HG02588 (cell line): ENCODE data around the gene PDE7B.
"Not testable (repeated sequence)": the region's sequence is repeated elsewhere in the genome, so short reads cannot be mapped to it uniquely, and the experiment has no call there.

ENCODE experiments used
- ATAC-seq: cut with Tn5 transposase; IDR thresholded peaks from one replicate; pipeline ENCODE4 v1.9.1; 2021; ENCODE audit warnings: mild to moderate bottlenecking, moderate library complexity; ENCODE audit not compliant: unreplicated experiment

Gene PDE7B

GRCh38 chr6:136095986-136096385, 244.5 kb downstream of the PDE7B start:
- no peak for ATAC-seq

DNA sequence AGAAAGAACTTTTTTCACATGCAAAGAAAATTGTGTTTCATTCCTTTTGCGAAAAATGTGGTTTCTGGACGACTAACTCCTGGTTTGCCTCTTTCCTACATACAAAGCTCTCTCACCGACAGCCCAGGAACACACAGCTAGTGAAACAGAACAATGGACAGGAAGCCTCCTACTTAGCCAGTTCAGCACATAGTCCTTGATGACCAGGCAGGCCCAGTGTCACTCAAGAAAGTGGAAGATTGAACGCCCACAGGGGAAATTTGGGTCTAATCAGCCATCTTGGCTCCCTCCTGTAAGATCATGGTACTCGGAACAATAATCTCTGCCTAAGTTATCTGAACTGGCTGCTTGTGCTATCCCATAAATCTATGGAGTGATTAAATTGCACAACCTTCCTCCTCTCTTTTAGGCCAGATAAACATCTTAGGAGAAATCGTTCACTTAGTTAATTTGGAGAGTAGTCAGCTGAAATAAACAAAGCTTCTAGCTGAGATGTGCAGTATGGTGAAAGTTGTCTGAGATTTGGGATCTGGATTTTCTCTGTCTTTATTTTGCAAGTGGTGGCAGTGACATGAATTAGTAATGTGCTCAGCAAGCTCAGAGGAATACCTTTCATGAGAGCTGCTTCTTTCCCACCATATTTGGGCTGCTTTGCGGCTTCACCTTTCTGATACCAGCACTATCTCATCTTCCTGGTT, 251.6 kb downstream of the PDE7B start:
- no peak for ATAC-seq

- no peak for ATAC-seq
Measured at GRCh38 chr6:136103763-136104311, 252.3 kb downstream of the PDE7B start.

DNA sequence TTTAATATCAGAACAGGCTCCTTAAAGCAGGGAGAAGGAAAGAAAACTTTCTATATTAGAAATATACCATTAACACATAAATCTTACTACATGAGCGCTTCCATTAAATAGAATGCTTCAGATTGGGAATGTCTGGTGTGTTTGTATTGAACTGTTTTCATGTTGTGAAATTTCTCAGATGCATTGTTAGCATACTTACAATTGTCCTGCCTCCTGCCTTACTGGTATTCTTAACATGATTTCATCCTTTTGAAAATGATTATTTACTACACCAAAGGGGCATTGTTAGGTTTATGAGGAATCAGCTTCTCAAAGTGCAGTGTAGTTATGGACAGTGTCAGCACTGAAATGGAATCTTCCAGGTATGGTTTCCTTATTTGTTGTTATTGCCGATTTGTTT, 253.1 kb downstream of the PDE7B start:
- no peak for ATAC-seq

GRCh38 chr6:136105797-136106196, 254.3 kb downstream of the PDE7B start:
- ATAC-seq, result not testable (repeated sequence)

GRCh38 chr6:136108361-136108945, 257.0 kb downstream of the PDE7B start:
- ATAC-seq, result no peak

DNA sequence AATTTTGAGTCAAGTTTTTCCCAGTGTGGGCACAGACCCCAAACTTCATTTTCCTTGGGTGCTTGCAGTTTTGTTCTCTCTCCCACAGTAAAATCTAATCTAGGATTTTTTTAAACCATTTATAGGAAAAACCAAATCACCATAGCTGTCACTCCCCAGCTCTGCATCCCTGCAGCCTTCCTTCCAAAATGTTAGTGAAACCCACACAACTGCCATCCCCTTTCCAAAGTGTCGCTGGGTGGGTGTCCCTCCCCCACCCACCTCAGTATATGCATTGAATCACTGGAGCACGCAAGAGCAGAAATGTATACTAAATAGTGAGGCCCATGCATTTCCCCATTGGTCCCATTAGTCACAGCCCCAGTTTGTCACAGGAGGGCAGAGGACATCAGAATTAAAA, 260.3 kb downstream of the PDE7B start:
- no peak for ATAC-seq

DNA sequence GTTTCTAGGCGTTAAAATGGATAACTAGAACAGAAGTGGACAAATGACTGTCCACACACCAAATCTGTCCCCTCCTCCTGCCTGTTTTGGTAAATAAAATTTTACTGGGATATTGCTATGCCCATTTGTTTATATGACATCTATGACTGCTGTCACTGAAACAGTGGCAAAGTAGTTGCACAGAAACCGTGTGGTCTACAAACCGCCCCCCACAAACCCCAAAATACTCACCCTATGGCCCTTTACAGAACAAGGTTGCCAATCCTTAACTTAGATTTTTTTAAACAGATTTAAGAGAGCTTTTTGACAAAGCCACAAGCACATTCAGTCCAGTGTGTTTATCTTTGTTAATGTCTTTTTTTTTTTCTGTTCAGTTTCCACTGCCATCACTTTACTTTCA, 260.8 kb downstream of the PDE7B start:
- no peak for ATAC-seq

- ATAC-seq, result no peak
Measured at GRCh38 chr6:136113736-136114173, 262.3 kb downstream of the PDE7B start.

- no peak for ATAC-seq
Measured at GRCh38 chr6:136114661-136115060, 263.2 kb downstream of the PDE7B start.

DNA sequence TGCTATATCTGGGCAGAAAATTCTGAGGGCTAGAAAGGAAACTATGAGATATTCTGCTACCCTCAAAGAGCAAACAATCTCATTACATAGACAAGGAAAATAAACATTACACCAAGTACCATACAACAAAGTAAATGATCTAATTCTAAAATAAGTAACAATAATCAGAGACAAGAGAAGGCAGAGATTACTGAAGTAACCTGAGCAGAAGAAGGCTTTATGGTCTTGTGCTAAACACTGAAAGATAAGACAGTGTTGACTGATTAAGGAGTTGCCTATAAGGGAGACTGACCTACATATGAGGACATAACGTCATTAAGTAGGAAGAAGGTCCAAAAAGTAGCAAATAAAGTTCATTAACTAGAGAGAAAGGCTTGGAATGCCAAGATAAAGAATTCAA, 264.4 kb downstream of the PDE7B start:
- no peak for ATAC-seq

GRCh38 chr6:136117081-136117480, 265.6 kb downstream of the PDE7B start:
- ATAC-seq, result no peak

GRCh38 chr6:136118787-136119186, 267.3 kb downstream of the PDE7B start:
- no peak for ATAC-seq

- ATAC-seq, result no peak
Measured at GRCh38 chr6:136123468-136123867, 272.0 kb downstream of the PDE7B start.

DNA sequence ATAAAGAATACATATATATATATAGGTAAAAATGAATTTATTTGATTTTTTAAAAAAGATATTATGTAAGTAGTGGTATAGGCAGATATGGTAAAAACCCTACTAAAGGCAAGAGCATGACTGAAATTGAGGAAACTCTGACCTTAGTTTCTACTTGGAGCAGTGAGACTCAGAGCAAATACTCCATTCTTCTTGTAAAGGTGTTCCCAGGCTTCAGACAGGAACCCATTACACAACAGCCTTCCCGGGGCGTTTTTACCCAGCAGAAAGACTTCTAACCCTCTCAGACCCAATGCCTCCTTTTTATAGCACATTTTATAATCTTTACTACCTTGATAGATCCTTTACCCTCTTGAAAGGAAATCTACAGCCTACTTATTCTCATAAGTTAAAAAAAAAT, 274.1 kb downstream of the PDE7B start:
- no peak for ATAC-seq

DNA sequence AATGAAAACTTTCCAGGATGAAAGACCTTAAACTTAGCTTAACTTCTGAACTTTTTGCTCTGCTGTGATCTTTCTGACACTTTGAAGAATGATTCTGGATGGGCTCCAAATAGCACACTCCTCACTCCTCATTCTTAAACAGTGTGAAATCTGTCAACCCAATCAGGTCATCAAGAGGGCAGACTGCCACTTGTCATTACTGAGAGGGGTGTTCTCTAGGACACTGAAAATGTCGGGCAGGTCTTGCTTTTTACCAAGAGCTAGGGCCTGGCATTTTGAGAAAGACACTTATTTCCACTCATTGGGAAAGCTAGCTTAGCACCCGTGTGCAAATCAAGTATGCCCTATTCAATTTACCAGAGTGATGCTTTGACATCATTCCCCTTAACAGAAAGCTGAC, 276.4 kb downstream of the PDE7B start:
- no peak for ATAC-seq

- no peak for ATAC-seq
Measured at GRCh38 chr6:136129365-136129764, 277.9 kb downstream of the PDE7B start.

- ATAC-seq, result no peak
Measured at GRCh38 chr6:136134268-136134667, 282.8 kb downstream of the PDE7B start.

GRCh38 chr6:136134751-136135150, 283.2 kb downstream of the PDE7B start:
- no peak for ATAC-seq

DNA sequence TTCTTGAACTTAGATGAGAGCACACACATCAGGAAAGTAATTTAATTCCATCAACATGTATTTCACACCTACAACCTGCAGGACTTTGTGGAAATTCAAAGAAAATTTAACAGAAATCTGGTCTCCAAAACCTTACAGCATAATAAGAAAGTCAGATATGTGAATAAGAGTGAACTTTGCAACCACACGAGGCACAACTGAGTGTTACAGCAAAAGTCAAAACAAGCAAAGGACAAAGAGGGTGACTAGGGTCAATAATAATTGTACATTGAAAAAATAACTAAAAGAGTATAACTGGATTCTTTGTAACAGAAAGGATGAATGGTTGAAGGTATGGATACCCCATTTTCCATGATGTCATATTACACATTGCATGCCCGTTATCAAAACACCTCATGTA, 284.8 kb downstream of the PDE7B start:
- no peak for ATAC-seq

DNA sequence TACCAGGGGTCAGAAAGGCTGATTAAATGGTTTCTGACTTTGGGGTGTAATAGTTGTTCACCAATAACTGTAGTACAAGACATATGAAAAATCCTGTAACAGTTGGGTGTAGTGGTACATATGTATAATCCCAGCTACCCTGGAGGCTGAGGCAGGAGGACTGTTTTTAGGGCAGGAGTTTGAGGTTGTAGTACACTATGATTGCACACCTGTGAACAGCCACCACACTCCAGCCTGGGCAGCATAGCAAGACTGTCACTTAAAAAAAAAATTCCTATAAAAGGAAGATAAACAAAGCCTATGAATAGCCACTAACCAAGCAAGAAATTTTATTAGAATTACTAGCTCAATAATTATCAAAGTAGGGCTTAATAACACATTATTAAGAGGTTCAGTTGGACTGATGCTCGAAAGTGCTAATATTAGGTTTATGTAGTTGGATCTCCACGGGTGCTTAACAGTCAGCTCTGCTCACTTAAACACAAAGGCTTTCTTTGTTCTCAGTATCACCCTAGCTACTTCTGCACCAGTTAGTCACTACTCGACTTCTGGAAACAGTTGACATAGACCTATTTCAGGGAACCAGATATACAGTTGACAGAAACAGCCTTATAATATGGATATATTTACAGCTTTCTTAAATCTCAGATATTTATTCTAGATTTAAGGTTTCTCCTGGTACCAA, 285.6 kb downstream of the PDE7B start:
- no peak for ATAC-seq
